Stimulated activated CD8-positive, alpha-beta memory T cell treated with anti-CD3 and anti-CD28 coated beads, Interleukin-12 subunit alpha, Interleukin-12 subunit beta, amount 100 ng/mL, for 24 hours (primary cell): ENCODE data around the gene MSANTD4.
"Not testable (repeated sequence)": the region's sequence is repeated elsewhere in the genome, so short reads cannot be mapped to it uniquely, and the experiment has no call there.

Experiments
- DNase-seq: peaks from one replicate; pipeline ENCODE4 v3.0.0-alpha.2; 2020; ENCODE audit errors: extremely low read depth

The MSANTD4 gene

DNA sequence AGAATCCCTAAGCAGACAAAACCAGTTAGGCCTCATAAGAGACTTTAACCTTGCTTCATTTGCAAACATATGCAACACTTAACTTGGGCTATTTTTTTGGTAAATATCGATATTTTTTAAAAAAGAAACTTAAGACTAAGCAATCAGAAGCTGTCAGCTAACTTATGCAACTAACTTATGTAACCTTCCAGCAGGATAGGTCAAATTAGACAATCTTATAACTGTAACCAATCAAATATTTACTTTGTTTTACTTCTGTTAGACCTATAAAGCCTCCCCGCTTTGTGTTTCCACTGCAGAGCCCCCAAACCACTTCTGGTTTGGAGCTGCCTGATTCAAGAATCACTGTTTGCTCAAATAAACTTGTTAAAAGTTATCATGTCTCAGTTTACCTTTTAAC lies 8.0 kb downstream of the MSANTD4 start:
- no peak for DNase-seq

GRCh38 chr11:106012744-106013143 lies 9.3 kb downstream of the MSANTD4 start:
- DNase-seq = no peak

DNA sequence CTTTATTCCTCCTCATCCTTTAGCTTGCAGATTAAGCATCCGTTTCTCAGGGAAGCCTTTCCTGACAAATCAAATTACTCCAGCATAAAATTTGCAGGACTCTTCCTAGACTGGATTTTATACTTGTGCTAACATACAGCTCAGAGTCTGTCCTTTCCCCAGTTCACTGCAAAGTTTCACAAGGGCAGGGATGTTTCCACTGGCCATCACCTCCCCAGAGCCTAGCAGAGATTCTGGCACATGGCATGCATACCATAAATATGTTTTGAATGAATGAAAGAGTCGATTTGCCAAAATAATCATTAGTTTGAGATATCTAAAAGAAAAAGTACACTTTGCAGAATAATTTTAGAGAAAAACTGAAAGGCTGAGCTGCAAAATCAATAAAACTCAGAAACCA lies 10.6 kb downstream of the MSANTD4 start:
- DNase-seq = no peak

- not testable (repeated sequence) for DNase-seq
Observed at GRCh38 chr11:106003094-106003493, 18.9 kb downstream of the MSANTD4 start.

DNA sequence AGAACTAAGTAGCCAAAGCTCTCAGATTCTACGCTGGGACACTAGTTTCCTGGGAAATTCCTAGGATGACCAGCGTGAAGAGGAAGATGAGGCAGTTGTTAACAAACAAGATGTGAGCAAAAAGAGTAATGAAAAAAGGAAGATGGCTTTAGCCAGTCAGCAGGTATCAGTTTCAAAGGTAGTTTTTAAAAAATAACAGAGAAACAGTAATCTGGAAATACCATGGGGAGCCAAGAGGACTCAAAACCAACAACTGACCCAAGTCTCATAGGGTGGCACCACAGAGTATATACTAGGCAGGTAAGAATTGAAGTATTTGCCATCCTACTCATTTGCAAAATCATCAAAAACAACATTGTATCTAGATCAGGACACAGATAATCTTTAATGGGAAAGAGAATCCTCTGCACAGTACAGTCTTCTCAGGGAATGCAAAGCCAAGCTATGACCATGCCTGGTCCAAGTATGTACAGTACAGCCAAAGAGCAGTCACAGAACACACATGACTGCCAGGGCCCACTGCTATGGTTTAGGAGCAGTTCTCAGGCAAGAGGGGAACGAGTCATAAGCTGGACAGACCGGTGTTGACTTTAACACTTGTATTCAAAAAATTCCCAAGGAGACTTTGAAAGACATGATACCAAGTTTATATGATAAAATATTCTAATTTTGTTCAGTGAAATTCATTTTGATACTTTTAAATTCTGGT lies 20.6 kb downstream of the MSANTD4 start:
- no peak for DNase-seq

GRCh38 chr11:105991888-105992287 lies 30.2 kb downstream of the MSANTD4 start:
- DNase-seq = no peak

DNA sequence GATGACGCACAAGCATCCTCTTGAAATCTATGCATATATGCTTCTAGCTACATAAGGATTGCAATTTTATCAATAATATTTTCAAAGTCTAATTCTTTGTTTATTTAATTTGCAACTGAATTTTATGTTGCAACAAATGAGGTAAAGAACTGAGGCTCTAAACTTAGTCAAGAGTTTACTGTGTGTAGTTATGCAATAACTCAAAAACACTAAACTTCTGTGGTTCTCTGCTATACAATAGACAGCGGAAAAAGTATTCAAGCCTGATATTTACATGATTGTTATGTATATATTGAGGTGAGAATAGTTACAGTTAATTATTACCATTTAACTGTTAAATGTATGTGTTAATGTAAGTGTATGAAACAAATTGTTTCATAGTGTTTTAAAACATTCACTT lies 32.9 kb downstream of the MSANTD4 start:
- DNase-seq = no peak

- DNase-seq = no peak
Observed at GRCh38 chr11:105988197-105988596, 33.8 kb downstream of the MSANTD4 start.

- no peak for DNase-seq
Observed at GRCh38 chr11:105986554-105986953, 35.5 kb downstream of the MSANTD4 start.

GRCh38 chr11:105979997-105980703 lies 41.9 kb downstream of the MSANTD4 start:
- DNase-seq = no peak

DNA sequence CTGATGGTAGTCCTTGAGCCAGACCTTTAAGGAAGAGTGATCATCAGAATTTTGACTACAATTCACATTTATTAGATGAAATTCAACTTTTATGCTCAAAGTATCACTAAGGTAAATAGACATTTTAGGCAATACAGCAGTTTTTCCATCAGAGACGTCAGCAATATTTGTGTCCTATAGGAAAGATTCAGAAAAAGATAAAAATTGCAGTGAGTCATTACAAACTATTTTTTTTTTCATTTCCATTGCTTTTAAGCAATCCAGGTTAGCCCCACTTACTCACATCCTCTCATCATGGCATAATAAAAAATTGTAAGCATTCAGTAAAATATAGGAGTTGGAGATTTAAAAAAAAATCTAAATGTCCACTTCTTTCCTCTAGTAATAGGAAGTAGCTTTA lies 46.9 kb downstream of the MSANTD4 start:
- no peak for DNase-seq

DNA sequence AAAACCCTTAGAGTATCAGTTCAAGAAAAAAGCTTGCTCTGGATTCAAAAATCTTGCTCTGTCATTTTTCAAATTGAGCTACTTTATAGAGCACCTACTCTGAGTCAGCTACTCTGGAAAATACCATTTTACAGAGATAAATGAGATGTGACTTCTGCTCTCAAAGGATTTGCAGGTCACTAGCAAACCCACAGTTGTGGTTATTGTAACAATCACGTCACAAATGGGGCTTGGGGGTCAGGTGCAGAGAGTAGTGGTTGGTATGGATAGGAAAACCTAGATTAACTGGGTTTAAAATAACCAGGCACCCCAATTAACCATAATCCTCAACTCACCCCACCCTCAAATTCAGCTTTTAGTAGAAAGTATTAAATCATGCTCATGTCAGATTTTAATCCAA lies 52.3 kb downstream of the MSANTD4 start:
- DNase-seq = no peak

DNA sequence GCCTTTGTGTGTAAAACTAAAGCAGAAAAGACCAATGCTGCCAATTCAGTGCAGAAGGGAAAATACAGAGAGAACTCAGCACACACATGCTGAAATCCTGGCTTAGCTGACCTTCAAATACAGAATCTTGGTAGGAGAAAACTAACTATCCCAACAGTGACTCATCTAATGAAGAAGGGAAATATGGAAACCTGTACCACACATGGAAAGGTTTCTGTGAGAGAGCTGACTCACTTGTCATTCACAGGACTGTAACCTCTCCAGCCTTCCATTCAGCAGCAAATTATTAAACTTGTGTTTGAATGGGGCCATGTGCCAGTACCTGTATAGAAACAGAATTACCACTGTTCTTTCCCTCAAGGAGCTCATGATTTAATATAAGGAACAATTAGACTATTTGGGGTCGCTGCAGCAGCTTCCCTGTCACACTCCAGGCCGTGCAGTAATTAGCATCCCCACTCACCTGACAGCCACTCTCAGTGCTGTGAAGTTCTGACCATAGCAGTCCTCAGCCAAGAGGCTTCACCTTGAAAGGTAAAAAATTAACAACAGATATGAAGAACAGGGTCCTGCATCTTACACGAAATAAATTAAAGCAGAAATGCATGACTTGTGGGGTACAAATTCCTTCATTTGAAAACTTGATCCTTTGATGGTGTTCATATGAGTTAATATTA lies 53.9 kb downstream of the MSANTD4 start:
- no peak for DNase-seq

DNA sequence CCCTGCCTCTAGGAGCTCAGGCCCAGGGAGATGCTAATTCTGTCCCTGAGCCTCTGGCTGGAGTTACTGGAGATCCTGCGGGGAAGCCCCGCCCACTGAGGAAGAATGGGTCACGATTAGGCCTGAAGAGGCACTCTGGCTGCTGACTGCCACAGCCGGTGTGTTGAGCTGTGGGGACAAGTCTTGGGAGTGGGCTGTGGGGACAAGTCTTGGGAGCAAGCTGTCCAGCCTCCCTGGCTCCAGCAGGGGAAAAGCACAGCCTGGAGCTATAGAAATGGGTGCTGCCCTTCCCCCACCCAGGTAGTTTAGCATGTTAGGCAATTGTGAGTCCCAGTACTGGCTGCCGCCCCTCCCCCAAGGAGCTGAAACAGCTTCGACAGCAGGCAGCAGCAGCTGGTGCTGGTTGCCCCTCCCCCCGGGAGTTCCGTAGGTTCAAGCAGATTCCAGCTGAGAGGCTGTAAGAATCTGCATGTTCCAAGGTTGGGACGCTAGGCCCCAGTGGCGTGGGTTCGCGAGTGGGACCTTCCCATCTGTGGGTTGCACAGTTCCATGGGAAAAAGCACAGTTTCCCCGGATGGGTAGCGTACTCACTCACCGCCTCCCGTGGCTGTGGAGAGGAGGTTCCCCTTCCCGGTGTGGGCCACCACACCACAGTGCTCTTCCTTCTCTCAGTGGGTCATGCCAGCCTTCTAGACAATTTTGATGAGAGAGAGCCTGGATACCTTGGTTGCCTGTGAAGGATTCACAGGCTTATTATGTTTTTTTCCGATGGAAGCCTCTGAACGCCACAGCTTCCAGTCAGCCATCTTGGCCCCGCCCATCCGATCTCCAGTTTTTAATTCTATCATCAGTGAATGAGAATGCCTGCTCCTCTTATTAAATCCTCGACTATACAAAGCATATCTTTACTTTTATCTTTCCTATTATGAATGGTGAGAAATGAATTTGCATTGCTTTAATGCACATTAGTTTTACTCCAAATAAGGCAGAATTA lies 61.5 kb downstream of the MSANTD4 start:
- DNase-seq = no peak
